Neural progenitor cell (in vitro differentiated cells): ENCODE data around the gene RNASE12. TPM values are rescaled to one million over a fixed set of nuclear protein-coding genes. Genes with fewer than 3 reads are reported as not detected.
"Not testable (repeated sequence)": the region's sequence is repeated elsewhere in the genome, so short reads cannot be mapped to it uniquely, and the experiment has no call there.

Source experiments
- DNase-seq: peaks from one replicate; pipeline ENCODE4 v3.0.0-alpha.2; 2016; ENCODE audit warnings: low spot score
- H2AFZ ChIP-seq: fragments of 200-600 bp; sonication (generic); replicated peaks from 2 replicates; pipeline ENCODE4 v1.6.1; 2016; ENCODE audit warnings: antibody characterized with exemption
- H3F3A ChIP-seq: fragments of 200-600 bp; sonication (generic); 2 replicates; pipeline ENCODE4 v1.6.1; 2016; ENCODE audit warnings: antibody characterized with exemption, low read depth
- H3K27ac ChIP-seq: fragments of 200-600 bp; sonication (generic); 2 replicates; pipeline ENCODE4 v1.5.1; 2016; ENCODE audit warnings: mild to moderate bottlenecking
- H3K27me3 ChIP-seq: fragments of 200-600 bp; sonication (generic); 2 replicates; pipeline ENCODE4 v1.6.1; 2016; ENCODE audit warnings: mild to moderate bottlenecking, moderate library complexity
- H3K36me3 ChIP-seq: fragments of 200-600 bp; sonication (generic); 2 replicates; pipeline ENCODE4 v1.5.1; 2016
- H3K4me1 ChIP-seq: fragments of 200-600 bp; sonication (generic); 2 replicates; pipeline ENCODE4 v1.6.1; 2016; ENCODE audit warnings: mixed run types
- H3K4me2 ChIP-seq: fragments of 200-600 bp; sonication (generic); 2 replicates; pipeline ENCODE4 v1.6.1; 2016
- H3K4me3 ChIP-seq: fragments of 200-600 bp; sonication (generic); 2 replicates; pipeline ENCODE4 v1.5.1; 2016
- H3K79me2 ChIP-seq: fragments of 200-600 bp; sonication (generic); 2 replicates; pipeline ENCODE4 v1.6.1; 2016; ENCODE audit warnings: low read depth
- H3K9ac ChIP-seq: fragments of 200-600 bp; sonication (generic); 2 replicates; pipeline ENCODE4 v1.6.1; 2016
- H3K9me3 ChIP-seq: fragments of 200-600 bp; sonication (generic); 2 replicates; pipeline ENCODE4 v1.5.1; 2016; ENCODE audit warnings: low read depth
- H4K20me1 ChIP-seq: fragments of 200-600 bp; sonication (generic); 2 replicates; pipeline ENCODE4 v1.6.1; 2016; ENCODE audit warnings: low read depth
- H3K27ac Mint-ChIP-seq: 3 replicates; pipeline ENCODE4 v1.8.0; 2021; ENCODE audit warnings: mixed read lengths
- H3K27me3 Mint-ChIP-seq: 2 replicates; pipeline ENCODE4 v1.8.0; 2022; ENCODE audit warnings: low read depth, mild to moderate bottlenecking, inconsistent platforms, moderate library complexity, mixed read lengths; ENCODE audit not compliant: insufficient read depth
- H3K36me3 Mint-ChIP-seq: 3 replicates; pipeline ENCODE4 v1.8.0; 2021; ENCODE audit warnings: mixed read lengths
- H3K4me1 Mint-ChIP-seq: 3 replicates; pipeline ENCODE4 v1.8.0; 2021; ENCODE audit warnings: mixed read lengths
- H3K4me3 Mint-ChIP-seq: 3 replicates; pipeline ENCODE4 v1.8.0; 2021; ENCODE audit warnings: mild to moderate bottlenecking, moderate library complexity, mixed read lengths
- H3K9me3 Mint-ChIP-seq: 3 replicates; pipeline ENCODE4 v1.8.0; 2020; ENCODE audit warnings: mixed read lengths
- EZH2 ChIP-seq: fragments of 200-600 bp; sonication (generic); IDR thresholded peaks from 2 replicates; pipeline ENCODE4 v1.6.1; 2017; ENCODE audit warnings: antibody characterized with exemption, mild to moderate bottlenecking, moderate library complexity
- EZH2phosphoT487 ChIP-seq: fragments of 200-600 bp; sonication (generic); IDR thresholded peaks from 2 replicates; pipeline ENCODE4 v1.6.1; 2017; ENCODE audit warnings: antibody characterized with exemption
- total RNA-seq: library from RNA; depleted of rRNA; stranded (reverse); fragments of >200 nt; gene quantifications from 2 replicates; pipeline ENCODE4 v1.2.3, GENCODE V29; 2015; ENCODE audit warnings: low replicate concordance
- TF ChIP-seq, protein P1 (sequence below): fragments of 200-600 bp; sonication (generic); IDR thresholded peaks from 2 replicates; pipeline ENCODE4 v1.5.1; 2017; ENCODE audit warnings: antibody characterized with exemption, mild to moderate bottlenecking

RNASE12 gene
- total RNA-seq, 1 donor from 2014 or later = not detected

GRCh38 chr14:20569066-20569465 lies 22.1 kb downstream of the RNASE12 start:
- peaks cover 10% of the 10 kb centered on the region for H3K4me1 ChIP-seq
- no peak overlapping the region for H3K4me2 ChIP-seq
- H3K27ac ChIP-seq = no peak overlapping the region
- H3K4me3 ChIP-seq = no peak overlapping the region
- H2AFZ ChIP-seq = no peak overlapping the region
- no peak overlapping the region for H3K9ac ChIP-seq
- Mint-ChIP-seq H3K4me1 (no peaks in the 10 kb centered on the region), H3K27me3 (peaks cover 3% of the 10 kb centered on the region), H3K27ac (no peak overlapping the region), H3K36me3 (no peaks in the 10 kb centered on the region), H3K9me3 (peaks cover 8% of the 10 kb centered on the region), H3K4me3 (no peak overlapping the region)
- TF ChIP-seq, protein P1, sequence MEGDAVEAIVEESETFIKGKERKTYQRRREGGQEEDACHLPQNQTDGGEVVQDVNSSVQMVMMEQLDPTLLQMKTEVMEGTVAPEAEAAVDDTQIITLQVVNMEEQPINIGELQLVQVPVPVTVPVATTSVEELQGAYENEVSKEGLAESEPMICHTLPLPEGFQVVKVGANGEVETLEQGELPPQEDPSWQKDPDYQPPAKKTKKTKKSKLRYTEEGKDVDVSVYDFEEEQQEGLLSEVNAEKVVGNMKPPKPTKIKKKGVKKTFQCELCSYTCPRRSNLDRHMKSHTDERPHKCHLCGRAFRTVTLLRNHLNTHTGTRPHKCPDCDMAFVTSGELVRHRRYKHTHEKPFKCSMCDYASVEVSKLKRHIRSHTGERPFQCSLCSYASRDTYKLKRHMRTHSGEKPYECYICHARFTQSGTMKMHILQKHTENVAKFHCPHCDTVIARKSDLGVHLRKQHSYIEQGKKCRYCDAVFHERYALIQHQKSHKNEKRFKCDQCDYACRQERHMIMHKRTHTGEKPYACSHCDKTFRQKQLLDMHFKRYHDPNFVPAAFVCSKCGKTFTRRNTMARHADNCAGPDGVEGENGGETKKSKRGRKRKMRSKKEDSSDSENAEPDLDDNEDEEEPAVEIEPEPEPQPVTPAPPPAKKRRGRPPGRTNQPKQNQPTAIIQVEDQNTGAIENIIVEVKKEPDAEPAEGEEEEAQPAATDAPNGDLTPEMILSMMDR = no peak
- no peak for TF ChIP-seq EZH2
- no peak for TF ChIP-seq EZH2phosphoT487
- DNase-seq = no peak
- H3K27me3 ChIP-seq = no peaks in the 10 kb centered on the region
- no peaks in the 10 kb centered on the region for H3K9me3 ChIP-seq
- H3K36me3 ChIP-seq = no peaks in the 10 kb centered on the region
- H3K79me2 ChIP-seq = no peaks in the 10 kb centered on the region
- no peaks in the 10 kb centered on the region for H3F3A ChIP-seq
- H4K20me1 ChIP-seq = no peaks in the 10 kb centered on the region

- H3K36me3 Mint-ChIP-seq = no peaks in the 10 kb centered on the region
- H2AFZ ChIP-seq = no peak overlapping the region
- H3K9me3 ChIP-seq = no peaks in the 10 kb centered on the region
- H3F3A ChIP-seq = no peaks in the 10 kb centered on the region
- H3K79me2 ChIP-seq = no peaks in the 10 kb centered on the region
- H3K4me1 ChIP-seq = peaks cover 10% of the 10 kb centered on the region
- no peak for DNase-seq
- no peak overlapping the region for H3K27ac ChIP-seq
- peaks cover 3% of the 10 kb centered on the region for H3K27me3 Mint-ChIP-seq
- H3K4me2 ChIP-seq = no peak overlapping the region
- no peaks in the 10 kb centered on the region for H3K36me3 ChIP-seq
- H3K9ac ChIP-seq = no peak overlapping the region
- no peak overlapping the region for H3K4me3 ChIP-seq
- no peaks in the 10 kb centered on the region for H3K4me1 Mint-ChIP-seq
- no peaks in the 10 kb centered on the region for H4K20me1 ChIP-seq
- TF ChIP-seq, protein P1 = no peak
- TF ChIP-seq EZH2 (no peak), EZH2phosphoT487 (no peak)
- H3K27ac Mint-ChIP-seq = no peak overlapping the region
- H3K9me3 Mint-ChIP-seq = peaks cover 8% of the 10 kb centered on the region
- no peaks in the 10 kb centered on the region for H3K27me3 ChIP-seq
- no peak overlapping the region for H3K4me3 Mint-ChIP-seq
Measured at GRCh38 chr14:20568393-20568792, 22.8 kb downstream of the RNASE12 start.

GRCh38 chr14:20567199-20567598 lies 24.0 kb downstream of the RNASE12 start:
- not testable (repeated sequence) for H3K36me3 Mint-ChIP-seq, H3K27me3 ChIP-seq, H3K4me3 Mint-ChIP-seq

DNA sequence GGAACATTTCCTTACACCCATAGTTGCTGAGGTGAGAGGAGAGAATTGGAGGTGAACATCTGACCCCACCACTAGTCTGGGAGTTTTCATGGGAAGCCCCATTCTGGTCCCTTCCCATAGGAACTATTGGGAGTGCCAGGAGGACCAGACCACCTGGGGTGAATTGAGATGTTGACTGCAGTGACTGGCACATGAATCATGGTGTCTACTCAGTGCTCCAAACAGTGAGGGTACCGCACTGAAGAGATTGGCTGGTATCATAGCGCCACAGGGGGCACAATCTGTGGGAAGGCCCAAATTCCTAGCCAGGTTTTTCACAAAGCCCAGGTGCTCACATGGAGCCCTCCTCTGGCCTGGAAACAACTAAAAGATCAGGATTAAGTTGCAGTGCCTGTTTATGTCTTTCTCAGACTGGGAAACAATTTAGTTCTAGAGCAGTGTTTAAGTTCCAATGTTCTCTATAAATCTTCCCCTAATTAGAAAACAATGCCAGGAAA lies 26.6 kb downstream of the RNASE12 start:
- no peaks in the 10 kb centered on the region for H3K27me3 ChIP-seq
- no peak overlapping the region for H3K9ac ChIP-seq
- Mint-ChIP-seq H3K27ac (no peak overlapping the region), H3K27me3 (peaks cover 2% of the 10 kb centered on the region), H3K36me3 (no peaks in the 10 kb centered on the region), H3K4me1 (no peaks in the 10 kb centered on the region), H3K9me3 (peaks cover 8% of the 10 kb centered on the region), H3K4me3 (no peak overlapping the region)
- no peak overlapping the region for H3K4me3 ChIP-seq
- peaks cover 10% of the 10 kb centered on the region for H3K4me1 ChIP-seq
- no peaks in the 10 kb centered on the region for H3K79me2 ChIP-seq
- H2AFZ ChIP-seq = no peak overlapping the region
- no peak overlapping the region for H3K4me2 ChIP-seq
- H3K36me3 ChIP-seq = no peaks in the 10 kb centered on the region
- DNase-seq = peak; percentile 4
- peaks cover 7% of the 10 kb centered on the region for H3F3A ChIP-seq
- no peak overlapping the region for H3K27ac ChIP-seq
- TF ChIP-seq EZH2phosphoT487 (no peak), EZH2 (no peak)
- TF ChIP-seq, protein P1 = no peak
- no peaks in the 10 kb centered on the region for H4K20me1 ChIP-seq
- no peaks in the 10 kb centered on the region for H3K9me3 ChIP-seq

More at GRCh38 chr14:20567199-20567598, 24.0 kb downstream of the RNASE12 start:
- not testable (repeated sequence) for H3K4me1 Mint-ChIP-seq, H3K4me1 ChIP-seq, H3K4me3 ChIP-seq, H3K27ac Mint-ChIP-seq, H3K27ac ChIP-seq, H3K9me3 ChIP-seq, H3F3A ChIP-seq, H3K27me3 Mint-ChIP-seq, H3K79me2 ChIP-seq, H3K36me3 ChIP-seq, H3K9ac ChIP-seq, H3K4me2 ChIP-seq, DNase-seq, H4K20me1 ChIP-seq, H3K9me3 Mint-ChIP-seq, H2AFZ ChIP-seq
